ENCODE results near the gene ZNF627. TPM values are rescaled to one million over a fixed set of nuclear protein-coding genes. Genes with fewer than 3 reads are reported as not detected.
"Not testable (repeated sequence)": the region's sequence is repeated elsewhere in the genome, so short reads cannot be mapped to it uniquely, and the experiment has no call there.

The ZNF627 gene
- polyA plus RNA-seq, 6 donors from 2014 or later, result 9.6 to 15.8 (median 13.3) TPM

- no peak for ATAC-seq (ENCODE audit: low read depth in 2 of 2)
- peaks cover 31 to 43% of the 10 kb centered on the region in 2 donors for H3K36me3 Mint-ChIP-seq
Observed at GRCh38 chr19:11617180-11618062, 20.1 kb downstream of the ZNF627 start.

GRCh38 chr19:11620553-11620952 lies 23.3 kb downstream of the ZNF627 start:
- Mint-ChIP-seq H3K9me3 (peaks cover 3 to 35% (median 27%) of the 10 kb centered on the region in 7 donors), H3K36me3 (peaks cover 31 to 43% of the 10 kb centered on the region in 2 donors), H3K27ac (no peak overlapping the region), H3K4me1 (peaks cover 6 to 12% (median 12%) of the 10 kb centered on the region in 3 donors), H3K4me3 (no peak overlapping the region), H3K27me3 (peaks cover 5 to 12% (median 11%) of the 10 kb centered on the region in 3 donors)
- no peak for ATAC-seq (ENCODE audit: low read depth in 2 of 2)
- DNase-seq, result no peak

More at GRCh38 chr19:11617180-11618062, 20.1 kb downstream of the ZNF627 start:
- Mint-ChIP-seq H3K4me1 (peaks cover 0 to 6% (median 4%) of the 10 kb centered on the region in 3 donors), H3K27me3 (no peaks in the 10 kb centered on the region), H3K4me3 (no peak overlapping the region), H3K9me3 (peaks cover 3 to 32% (median 27%) of the 10 kb centered on the region in 7 donors), H3K27ac (no peak overlapping the region)
- DNase-seq, result no peak

DNA sequence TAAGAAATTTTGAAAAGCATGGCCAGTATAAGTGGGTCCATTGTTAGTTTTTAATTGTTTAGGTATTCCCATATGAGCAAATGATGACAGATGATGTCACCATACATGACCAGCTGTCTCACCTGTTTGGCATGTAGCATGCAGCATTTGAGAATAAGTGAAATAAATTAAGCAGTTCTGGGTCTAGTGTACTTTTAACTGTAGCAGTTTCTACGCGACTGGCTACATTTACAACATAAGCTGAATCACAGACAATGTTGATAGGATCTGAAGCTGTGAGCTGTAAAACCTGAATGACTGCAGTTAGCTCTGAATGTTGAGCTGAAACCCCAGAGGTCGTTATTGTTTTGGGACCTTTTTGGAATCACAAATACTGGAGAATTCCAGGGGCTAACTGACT lies 25.1 kb downstream of the ZNF627 start:
- not testable (repeated sequence) for DNase-seq; ATAC-seq (ENCODE audit: low read depth in 2 of 2); H3K27ac Mint-ChIP-seq; H3K4me3 Mint-ChIP-seq
- Mint-ChIP-seq H3K27me3 (peaks cover 6 to 20% (median 13%) of the 10 kb centered on the region in 3 donors), H3K36me3 (peaks cover 21 to 32% of the 10 kb centered on the region in 2 donors), H3K9me3 (peaks cover 3 to 22% (median 16%) of the 10 kb centered on the region in 7 donors), H3K4me1 (peaks cover 7 to 14% (median 13%) of the 10 kb centered on the region in 3 donors)

- peaks cover 6 to 20% (median 13%) of the 10 kb centered on the region in 3 donors for H3K27me3 Mint-ChIP-seq
- peaks cover 0 to 7% (median 0%) of the 10 kb centered on the region in 7 donors for H3K9me3 Mint-ChIP-seq
- ATAC-seq (ENCODE audit: low read depth in 2 of 2), result no peak
- H3K4me3 Mint-ChIP-seq, result peak overlapping the region in 4 of 8 donors; percentile 69 to 77 (median 75)
- DNase-seq, result no peak
- peaks cover 8 to 15% of the 10 kb centered on the region in 2 donors for H3K36me3 Mint-ChIP-seq
- peak overlapping the region in 1 of 6 donors; percentile 35 for H3K27ac Mint-ChIP-seq
- peaks cover 7 to 14% (median 13%) of the 10 kb centered on the region in 3 donors for H3K4me1 Mint-ChIP-seq
Observed at GRCh38 chr19:11624069-11624463, 26.8 kb downstream of the ZNF627 start.

- peaks cover 15 to 41% (median 17%) of the 10 kb centered on the region in 3 donors for H3K27me3 Mint-ChIP-seq
- peak overlapping the region in 2 of 8 donors; percentile 48 for H3K4me3 Mint-ChIP-seq
- DNase-seq, result no peak
- H3K9me3 Mint-ChIP-seq, result peaks cover 0 to 5% (median 2%) of the 10 kb centered on the region in 7 donors
- no peak for ATAC-seq (ENCODE audit: low read depth in 2 of 2)
- no peak overlapping the region for H3K27ac Mint-ChIP-seq
- H3K4me1 Mint-ChIP-seq, result peaks cover 7 to 14% (median 13%) of the 10 kb centered on the region in 3 donors
- H3K36me3 Mint-ChIP-seq, result peaks cover 0 to 2% of the 10 kb centered on the region in 2 donors
Observed at GRCh38 chr19:11626252-11626651, 29.0 kb downstream of the ZNF627 start.

DNA sequence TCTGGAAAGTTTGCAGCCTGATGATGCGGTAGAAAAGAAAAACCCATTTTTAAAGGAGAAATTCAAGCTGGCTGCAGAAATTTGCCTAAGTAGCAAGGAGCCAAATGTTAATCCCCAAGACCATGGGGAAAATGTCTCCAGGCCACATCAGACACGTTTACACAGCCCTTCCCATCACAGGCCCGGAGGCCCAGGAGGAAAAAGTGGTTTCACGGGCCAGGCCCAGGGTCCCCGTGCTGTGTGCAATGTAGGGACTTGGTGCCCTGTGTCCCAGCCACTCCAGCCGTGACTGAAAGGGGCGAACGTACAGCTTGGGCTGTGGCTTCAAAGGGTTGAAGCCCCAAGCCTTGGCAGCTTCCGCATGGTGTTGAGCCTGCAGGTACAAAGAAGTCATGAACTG lies 35.9 kb downstream of the ZNF627 start:
- H3K9me3 Mint-ChIP-seq, result peaks cover 0 to 22% (median 14%) of the 10 kb centered on the region in 7 donors

GRCh38 chr19:11634018-11634662 lies 36.9 kb downstream of the ZNF627 start:
- H3K4me3 Mint-ChIP-seq; H3K4me1 Mint-ChIP-seq; H3K36me3 Mint-ChIP-seq; ATAC-seq (ENCODE audit: low read depth in 2 of 2); DNase-seq; H3K27ac Mint-ChIP-seq: not testable (repeated sequence)
- H3K9me3 Mint-ChIP-seq, result peaks cover 0 to 22% (median 14%) of the 10 kb centered on the region in 7 donors
- peaks cover 9 to 30% (median 14%) of the 10 kb centered on the region in 3 donors for H3K27me3 Mint-ChIP-seq

More for the DNA sequence above, 35.9 kb downstream of the ZNF627 start:
- no peak for DNase-seq
- H3K27me3 Mint-ChIP-seq, result peaks cover 9 to 30% (median 14%) of the 10 kb centered on the region in 3 donors
- peaks cover 0 to 8% of the 10 kb centered on the region in 2 donors for H3K36me3 Mint-ChIP-seq
- H3K4me3 Mint-ChIP-seq, result no peak overlapping the region
- no peaks in the 10 kb centered on the region for H3K4me1 Mint-ChIP-seq
- no peak overlapping the region for H3K27ac Mint-ChIP-seq
- ATAC-seq (ENCODE audit: low read depth in 2 of 2), result no peak

- H3K9me3 Mint-ChIP-seq, result peaks cover 0 to 2% (median 0%) of the 10 kb centered on the region in 7 donors
- ATAC-seq (ENCODE audit: low read depth in 2 of 2) (no peak), DNase-seq (no peak)
- no peaks in the 10 kb centered on the region for H3K36me3 Mint-ChIP-seq
- H3K4me1 Mint-ChIP-seq, result peaks cover 3 to 11% (median 7%) of the 10 kb centered on the region in 3 donors
- H3K27ac Mint-ChIP-seq, result no peak overlapping the region
- peaks cover 0 to 8% (median 4%) of the 10 kb centered on the region in 3 donors for H3K27me3 Mint-ChIP-seq
- peak overlapping the region in 5 of 8 donors; percentile 37 to 88 (median 78) for H3K4me3 Mint-ChIP-seq
Observed at GRCh38 chr19:11639245-11639601, 41.9 kb downstream of the ZNF627 start.

- Mint-ChIP-seq H3K27ac (peak overlapping the region in 2 of 6 donors; percentile 16 to 50), H3K9me3 (peaks cover 0 to 2% (median 0%) of the 10 kb centered on the region in 7 donors), H3K4me3 (peak overlapping the region; percentile 75 to 92 (median 83)), H3K27me3 (peaks cover 0 to 8% (median 4%) of the 10 kb centered on the region in 3 donors), H3K36me3 (no peaks in the 10 kb centered on the region), H3K4me1 (peaks cover 3 to 11% (median 7%) of the 10 kb centered on the region in 3 donors)
- ATAC-seq (ENCODE audit: low read depth in 2 of 2), result peak; percentile 100
- peak; percentile 87 for DNase-seq
Observed at GRCh38 chr19:11639602-11640471, 42.6 kb downstream of the ZNF627 start.

GRCh38 chr19:11641244-11641643 lies 44.0 kb downstream of the ZNF627 start:
- DNase-seq (no peak), ATAC-seq (ENCODE audit: low read depth in 2 of 2) (no peak)
- no peak overlapping the region for H3K27ac Mint-ChIP-seq
- peak overlapping the region in 1 of 8 donors; percentile 66 for H3K4me3 Mint-ChIP-seq
- H3K4me1 Mint-ChIP-seq, result peaks cover 3 to 11% (median 7%) of the 10 kb centered on the region in 3 donors
- H3K9me3 Mint-ChIP-seq, result peaks cover 0 to 2% (median 0%) of the 10 kb centered on the region in 7 donors
- peaks cover 0 to 8% (median 0%) of the 10 kb centered on the region in 3 donors for H3K27me3 Mint-ChIP-seq
- H3K36me3 Mint-ChIP-seq, result no peaks in the 10 kb centered on the region

DNA sequence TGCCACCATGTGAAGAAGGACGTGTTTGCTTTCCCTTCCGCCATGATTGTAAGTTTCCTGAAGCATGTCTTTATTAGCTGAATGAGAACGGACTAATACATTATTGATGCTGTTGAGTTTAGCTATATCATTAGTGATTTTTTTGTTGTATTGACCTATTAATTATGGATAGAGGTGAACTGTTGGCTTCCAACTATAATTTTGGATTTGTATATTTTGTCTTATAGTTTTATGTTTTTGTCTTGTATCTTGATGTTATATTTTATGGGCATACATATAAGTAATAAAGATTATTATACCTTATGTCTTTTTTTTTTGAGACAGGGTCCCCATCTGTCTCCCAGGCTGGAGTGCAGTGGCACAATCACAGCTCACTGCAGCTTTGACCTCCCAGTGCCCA lies 45.6 kb downstream of the ZNF627 start:
- Mint-ChIP-seq H3K4me3 (no peak overlapping the region), H3K36me3 (no peaks in the 10 kb centered on the region), H3K27me3 (peaks cover 0 to 5% (median 0%) of the 10 kb centered on the region in 3 donors), H3K4me1 (peaks cover 3 to 11% (median 7%) of the 10 kb centered on the region in 3 donors), H3K27ac (no peak overlapping the region), H3K9me3 (peaks cover 0 to 2% (median 0%) of the 10 kb centered on the region in 7 donors)
- ATAC-seq (ENCODE audit: low read depth in 2 of 2) (no peak), DNase-seq (no peak)

- ATAC-seq (ENCODE audit: low read depth in 2 of 2) (no peak), DNase-seq (no peak)
- peaks cover 9 to 38% (median 31%) of the 10 kb centered on the region in 7 donors for H3K9me3 Mint-ChIP-seq
- H3K4me3 Mint-ChIP-seq, result no peak overlapping the region
- no peaks in the 10 kb centered on the region for H3K4me1 Mint-ChIP-seq
- peaks cover 0 to 21% of the 10 kb centered on the region in 2 donors for H3K36me3 Mint-ChIP-seq
- H3K27ac Mint-ChIP-seq, result no peak overlapping the region
- no peaks in the 10 kb centered on the region for H3K27me3 Mint-ChIP-seq
Observed at GRCh38 chr19:11649941-11650340, 52.7 kb downstream of the ZNF627 start.
